ENCODE measurements around the gene CAMTA1.
A peak's percentile ranks its signal among the peaks of the same experiment; 100 is the strongest.

CAMTA1 gene

DNA sequence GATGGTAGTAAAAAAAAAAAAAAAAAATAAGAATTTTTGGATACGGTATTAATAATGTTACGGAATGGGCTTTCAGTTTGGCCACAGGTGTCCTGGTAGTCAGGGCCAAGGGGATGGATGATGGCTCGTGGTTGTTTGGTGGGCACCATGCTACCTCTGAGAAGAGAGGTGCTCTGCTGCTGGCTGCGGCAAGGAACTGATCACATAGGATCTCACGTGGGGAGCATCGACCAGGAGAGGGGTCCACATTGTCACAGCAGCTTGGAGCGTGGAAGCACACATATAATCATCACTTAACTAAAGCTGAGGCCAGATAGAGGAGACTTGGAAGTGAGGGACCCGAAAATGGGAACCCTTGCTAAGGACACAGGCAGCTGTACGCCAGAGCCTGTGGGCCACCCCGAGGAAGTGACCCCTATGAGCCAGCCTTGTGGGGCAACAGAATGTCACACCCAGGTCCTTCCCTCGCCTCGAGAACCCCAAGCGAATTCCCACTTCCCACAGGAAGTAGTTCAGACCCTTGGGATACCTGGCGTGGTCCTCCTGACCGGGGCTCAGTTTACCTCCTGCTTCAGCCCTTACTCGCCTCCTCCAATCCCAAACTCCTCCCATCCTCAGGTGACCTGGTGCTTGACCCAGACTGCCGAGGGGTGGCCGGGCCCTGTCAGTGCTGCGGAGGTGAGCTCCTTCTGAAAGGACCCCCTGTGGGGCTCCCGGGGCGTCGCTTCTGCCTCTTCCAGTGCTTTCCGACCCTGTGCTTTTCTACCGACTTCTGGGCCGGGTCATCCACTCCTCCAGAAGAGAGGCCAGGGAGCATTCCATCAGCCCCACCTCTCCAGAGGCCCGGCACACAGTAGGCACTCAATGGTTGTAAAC, 222.0 kb downstream of the CAMTA1 start:
- DNase-seq (ENCODE audit: low spot score), result no peak

DNA sequence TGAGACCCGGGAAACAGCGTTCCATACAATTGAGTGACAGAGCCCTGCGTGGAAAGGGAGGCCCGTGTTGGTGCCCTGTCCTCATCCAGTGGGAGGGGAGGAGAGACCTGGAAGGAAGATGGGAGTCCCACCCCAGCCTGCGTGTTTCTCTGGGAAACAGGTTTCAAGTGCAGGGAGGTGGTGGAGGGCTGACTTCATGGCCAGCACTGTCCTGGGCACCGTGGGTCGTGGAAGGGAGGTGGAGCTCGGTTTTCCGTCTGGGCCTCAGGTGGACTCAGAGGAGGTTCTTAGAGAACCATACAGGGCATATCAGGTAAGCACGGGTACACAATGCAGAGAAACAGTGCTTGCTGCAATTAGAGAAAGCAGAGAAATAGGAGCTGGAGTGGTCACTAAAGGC, 222.6 kb downstream of the CAMTA1 start:
- DNase-seq (ENCODE audit: low spot score), result no peak

DNA sequence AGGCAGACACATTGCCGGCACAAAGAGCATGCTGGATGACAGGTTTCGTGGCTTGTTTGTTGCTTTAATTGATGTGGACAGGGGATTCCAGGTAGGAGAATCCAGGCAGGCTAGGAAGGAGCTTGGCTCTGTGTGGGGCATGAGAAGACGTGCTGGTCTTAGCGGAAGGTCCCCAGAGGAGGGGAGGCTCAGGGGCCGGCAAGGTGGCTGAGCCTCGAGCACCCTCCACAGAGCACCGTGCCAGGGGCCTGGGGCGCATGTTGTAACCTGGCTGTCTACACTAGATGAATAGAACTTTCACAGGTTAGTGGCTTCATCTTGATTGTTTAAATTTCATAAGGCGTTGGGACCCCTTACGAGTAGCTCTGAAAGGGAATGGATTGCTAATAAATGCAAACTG, 223.1 kb downstream of the CAMTA1 start:
- DNase-seq (ENCODE audit: low spot score), result no peak

DNA sequence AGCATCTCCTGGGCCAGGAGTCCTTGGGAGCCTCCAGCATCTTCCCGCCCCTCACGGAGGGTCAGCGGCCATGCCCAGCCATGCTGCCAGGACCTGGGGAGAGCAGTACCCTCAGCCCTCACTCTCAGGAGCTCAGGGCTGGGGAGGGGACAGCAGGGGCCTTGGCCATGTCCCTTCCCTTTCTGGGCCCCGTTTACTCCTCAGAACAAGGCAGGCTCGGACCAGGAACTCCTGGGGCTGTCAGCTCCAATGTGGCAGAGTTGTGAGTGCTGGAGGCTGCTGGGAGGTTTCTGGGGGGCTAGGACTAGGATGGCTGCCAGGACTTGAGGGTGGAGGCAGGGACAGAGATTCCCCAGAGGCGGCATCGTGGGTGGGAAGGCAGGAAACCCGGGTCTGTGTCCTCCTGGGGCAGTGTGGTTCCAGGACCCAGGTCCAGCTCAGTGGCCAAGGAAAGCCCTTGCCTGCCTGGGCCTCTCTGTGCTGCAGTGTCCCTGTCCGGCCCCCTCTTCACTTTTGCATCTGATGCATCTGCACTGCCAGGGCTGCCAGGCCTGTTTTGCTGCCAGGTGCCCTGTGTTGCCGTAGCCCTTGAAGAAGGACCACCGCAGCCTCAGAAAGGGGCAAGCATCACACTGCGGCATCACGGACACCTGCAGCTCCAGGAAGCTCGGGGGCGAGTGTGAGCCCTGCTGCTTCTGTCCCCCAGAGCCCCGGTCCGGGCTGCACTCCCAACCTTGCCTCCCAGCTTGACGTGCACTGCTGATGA, 223.9 kb downstream of the CAMTA1 start:
- no peak for DNase-seq (ENCODE audit: low spot score)

DNA sequence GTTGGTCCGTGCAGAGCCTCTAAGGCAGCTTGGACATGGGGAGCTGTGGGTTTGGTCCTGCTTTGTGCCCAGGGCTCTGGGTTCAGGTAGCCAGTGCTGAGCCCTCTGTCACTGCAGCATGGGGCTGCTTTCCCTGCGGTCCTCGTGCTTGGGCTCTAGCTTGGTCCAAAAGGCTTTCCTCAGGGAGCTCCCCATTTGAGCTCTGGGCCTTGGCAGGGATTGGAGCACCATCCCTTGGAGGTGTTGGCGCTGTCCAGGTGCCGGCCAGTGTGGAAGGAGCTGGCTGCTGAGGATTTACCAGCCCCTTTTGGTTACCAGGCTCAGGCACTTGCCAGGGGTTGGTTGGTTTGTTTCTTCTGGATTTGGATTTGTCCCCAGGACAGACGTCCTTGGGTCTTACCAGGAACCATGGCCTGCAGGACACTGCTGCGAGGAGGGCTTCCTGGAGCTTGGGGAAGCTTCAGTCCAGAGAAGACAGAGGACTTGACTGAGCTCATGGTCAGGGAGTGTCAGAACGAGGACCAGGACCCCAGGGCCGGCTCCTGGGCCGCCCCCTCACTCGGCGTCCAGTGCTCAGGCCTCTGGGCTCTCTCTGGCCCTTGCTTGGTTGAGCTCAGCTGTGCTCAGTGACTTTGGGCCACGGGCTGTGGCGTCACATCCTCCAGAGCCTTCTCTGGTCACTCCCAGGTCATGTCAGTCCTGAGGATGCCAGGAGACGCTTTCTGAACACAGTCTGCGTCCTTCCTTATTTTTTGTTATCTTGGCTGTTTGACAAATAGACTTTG, 224.7 kb downstream of the CAMTA1 start:
- no peak for DNase-seq (ENCODE audit: low spot score)

DNA sequence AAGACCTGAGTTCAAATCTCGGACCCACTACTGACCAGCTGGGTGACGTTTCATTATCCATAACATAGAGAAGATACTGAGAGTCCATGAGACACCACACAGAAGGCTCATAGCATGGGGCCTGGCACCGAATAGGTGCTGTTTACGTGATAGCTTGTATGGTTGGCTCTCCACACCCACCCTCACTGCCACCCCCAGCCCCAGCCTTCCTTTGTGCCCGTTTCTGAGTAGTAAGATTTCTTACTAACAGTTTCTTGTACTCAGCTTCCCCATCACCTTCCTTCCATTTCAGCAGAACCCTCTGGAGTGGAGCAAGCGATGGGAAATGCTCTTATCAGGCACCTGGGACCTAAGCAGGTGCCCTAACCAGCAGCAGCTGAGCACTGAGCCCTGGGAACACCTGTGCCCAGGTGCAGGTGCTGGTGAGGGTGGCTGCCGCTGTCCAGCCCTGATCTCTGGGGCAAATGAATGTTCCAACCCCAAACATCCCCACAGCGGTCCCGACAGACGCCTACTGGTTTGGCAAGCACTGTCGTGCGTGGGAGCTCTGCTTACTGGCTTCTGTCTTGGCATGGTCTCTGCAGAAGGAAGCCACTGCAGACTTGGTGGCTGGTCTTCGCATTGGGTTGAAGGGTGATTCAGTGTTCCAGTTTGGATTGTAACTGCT, 225.4 kb downstream of the CAMTA1 start:
- DNase-seq (ENCODE audit: low spot score), result no peak

DNA sequence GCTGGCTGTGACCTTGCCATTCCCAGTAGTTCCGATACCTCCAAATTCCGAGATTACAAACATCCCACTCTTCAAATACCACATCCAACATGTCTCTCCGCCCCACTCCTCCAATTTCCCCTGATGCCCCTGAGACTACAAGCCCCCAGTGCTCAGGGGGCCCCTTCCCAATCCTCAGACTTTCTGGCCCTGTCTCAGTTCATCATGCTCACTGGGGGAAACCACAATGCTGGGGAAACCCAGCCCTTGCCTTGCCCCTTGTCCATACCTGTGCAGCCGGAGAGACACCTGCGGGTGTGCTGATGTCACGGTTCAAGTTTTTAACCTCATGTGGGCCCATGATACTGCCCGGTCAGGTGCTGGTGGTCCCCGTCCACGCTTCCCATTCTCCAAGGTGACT, 226.6 kb downstream of the CAMTA1 start:
- no peak for DNase-seq (ENCODE audit: low spot score)

DNA sequence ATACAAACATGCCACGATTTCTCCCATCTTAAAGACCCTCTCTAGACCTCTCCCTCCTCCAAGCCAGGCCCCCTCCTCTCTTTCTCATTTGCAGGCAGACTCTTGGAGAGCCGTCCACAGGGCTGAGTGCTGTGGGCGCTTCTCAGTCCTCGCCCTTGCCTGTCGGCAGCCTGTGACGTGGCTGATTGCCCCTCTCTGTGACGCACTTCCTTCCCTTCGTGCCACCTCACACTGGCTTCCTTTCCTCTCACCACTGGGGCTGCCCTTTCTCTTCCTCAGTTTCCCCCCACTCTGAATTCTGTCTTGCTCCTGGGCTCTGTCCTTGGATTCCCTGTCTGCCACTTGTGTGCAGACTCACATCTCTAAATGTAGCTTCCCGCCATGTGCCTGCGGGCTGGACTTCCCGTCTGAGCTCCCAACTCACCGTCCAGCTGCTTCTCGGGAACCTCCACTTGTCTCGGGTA, 227.2 kb downstream of the CAMTA1 start:
- DNase-seq (ENCODE audit: low spot score), result no peak

DNA sequence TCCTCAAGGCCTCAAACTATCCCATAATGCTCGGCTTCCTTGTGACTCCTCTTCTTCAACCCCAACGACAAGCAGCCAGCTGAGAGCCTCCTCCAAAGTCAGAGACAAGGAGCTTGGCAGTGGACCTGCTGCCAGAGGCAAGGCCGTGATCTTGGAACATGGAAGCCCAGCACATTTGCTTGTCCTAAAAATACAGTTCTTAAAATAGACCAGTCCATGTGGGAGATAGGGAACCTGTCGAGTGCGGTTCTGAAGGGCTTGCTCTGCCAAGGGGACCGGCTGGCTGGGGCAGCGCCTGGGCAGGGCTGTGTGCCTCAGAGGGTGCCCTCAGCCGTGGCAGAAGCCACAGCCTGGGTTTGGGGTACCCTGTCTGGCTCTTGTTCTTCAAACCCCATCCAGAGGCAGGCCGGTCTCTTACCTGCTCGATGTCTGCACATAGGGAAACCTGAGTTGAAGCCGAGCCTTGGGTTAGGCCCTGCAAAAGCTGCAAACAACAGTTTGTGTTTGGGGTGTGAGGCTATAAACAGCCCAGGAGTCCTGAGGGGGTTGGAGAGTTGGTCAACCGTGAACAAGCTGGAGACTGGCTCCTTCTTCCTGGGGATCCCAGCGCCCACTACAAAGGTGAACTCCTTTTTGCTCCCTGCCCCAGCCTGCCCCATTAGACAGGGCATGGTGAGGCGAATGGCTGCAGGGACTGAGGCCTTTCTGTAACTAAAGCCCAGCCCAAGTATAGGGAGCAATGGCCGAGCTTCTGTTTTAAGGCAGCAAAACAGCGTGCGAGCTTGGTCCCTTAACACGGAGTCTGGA, 228.8 kb downstream of the CAMTA1 start:
- DNase-seq (ENCODE audit: low spot score), result peak; percentile 47

DNA sequence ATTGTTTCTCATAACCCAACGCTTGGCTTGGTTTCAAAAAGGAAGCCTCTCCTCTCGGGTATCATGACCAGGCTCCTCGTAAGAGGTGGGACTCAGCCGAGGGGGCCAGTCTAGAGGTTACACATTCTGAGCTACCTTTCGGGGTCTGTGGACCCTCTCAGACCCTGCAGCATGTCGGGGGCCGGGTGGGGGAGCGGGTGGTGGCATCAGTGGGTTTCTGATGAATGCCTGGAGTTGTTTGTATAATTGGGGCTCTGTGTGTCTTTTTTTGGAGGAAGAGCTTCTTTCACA, 229.3 kb downstream of the CAMTA1 start:
- DNase-seq (ENCODE audit: low spot score), result no peak

DNA sequence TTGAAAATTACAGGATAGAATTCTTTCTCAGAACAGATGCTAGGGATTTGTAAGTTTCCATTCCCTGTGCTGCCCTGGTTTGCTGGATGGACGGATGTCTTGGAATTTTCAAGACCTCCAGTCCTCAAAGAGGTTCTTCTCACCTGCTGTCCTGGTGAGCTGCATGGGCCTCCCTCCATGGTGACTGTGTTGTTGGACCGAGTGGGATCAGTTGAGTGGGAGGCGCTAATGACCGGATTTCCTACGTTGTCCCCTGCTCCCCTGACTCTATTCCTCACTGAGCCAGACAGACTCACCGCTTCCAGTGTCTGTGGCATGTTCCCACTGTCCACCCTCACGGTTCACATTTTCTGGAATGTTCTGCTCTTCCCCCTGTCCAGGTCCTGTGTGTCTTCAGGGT, 229.8 kb downstream of the CAMTA1 start:
- DNase-seq (ENCODE audit: low spot score), result no peak

DNA sequence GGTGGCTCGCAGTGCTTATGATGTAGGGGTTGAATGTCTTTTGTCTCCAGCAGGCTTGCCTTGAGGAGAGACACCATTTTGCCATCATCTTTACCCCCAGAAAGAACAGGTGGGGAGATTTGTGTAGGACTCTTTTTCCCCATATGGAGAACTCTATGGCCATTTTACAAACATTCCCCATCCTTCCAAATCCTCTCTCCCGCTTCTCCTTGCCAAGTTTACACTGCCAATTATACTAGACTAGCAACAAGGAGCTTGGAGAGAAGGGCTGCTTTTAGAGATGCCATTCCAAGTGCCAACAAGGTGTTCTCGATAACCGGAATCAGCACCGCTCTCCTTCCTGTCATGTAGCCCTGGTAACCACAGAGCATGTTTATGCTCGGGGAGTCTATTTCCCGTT, 233.1 kb downstream of the CAMTA1 start:
- DNase-seq (ENCODE audit: low spot score), result no peak

DNA sequence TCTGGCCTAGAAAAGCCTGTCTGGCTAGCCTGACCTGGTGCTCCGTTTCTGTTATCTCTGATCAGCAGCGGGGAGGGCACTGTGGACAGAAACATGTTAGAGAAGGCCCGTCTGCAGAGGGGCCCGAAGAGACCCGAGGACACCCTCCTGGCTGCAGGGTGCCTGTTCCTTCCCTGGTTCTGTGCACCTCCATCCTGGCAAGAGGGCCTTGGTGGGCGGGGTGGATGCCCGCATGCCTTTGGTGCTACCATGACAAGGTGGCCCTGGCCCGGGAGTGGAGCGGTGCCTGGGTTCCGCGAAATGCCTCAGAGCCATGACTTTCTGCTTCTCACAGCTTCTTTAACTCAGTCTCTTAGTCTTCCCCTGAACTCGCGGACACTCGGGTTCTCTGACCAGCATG, 233.6 kb downstream of the CAMTA1 start:
- DNase-seq (ENCODE audit: low spot score), result no peak

DNA sequence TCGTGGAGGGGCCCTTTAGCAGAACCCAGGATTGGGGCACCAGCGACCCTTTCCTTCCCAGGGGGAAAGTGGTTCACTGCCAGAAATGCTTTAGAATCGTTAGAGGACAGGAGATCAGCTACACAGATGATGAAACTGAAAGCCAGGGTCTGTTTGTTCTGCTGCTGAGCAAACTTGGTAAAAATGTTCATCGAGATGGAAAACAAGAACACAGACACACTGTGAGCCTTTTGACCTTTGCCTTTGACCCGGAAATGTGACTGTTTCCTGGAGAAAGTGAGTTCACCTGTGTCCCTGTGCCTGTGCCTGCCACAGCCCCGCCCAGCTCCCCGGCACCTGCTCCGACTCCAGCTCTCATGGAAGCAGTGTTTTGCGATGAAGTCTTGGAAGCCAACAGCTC, 234.3 kb downstream of the CAMTA1 start:
- DNase-seq (ENCODE audit: low spot score), result no peak

DNA sequence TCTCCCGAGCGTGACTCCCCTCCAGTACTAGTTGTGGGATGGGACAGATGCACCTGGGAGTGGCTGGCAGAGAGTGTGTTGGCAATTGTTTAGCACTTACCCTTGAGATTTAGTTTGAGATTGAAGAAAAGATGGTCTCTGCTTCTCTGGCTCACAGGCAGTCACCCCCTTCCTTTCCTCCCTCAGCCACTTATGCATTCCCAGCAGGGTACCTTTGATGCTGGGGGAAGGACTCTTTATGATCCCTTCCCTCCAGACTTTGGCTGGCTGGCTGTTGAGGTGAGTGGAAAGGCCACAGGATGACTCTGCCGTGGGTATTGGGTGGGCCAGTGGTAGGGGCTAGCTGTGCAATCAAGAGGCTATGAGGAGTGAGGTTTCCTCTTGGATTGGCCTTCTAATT, 236.8 kb downstream of the CAMTA1 start:
- no peak for DNase-seq (ENCODE audit: low spot score)

DNA sequence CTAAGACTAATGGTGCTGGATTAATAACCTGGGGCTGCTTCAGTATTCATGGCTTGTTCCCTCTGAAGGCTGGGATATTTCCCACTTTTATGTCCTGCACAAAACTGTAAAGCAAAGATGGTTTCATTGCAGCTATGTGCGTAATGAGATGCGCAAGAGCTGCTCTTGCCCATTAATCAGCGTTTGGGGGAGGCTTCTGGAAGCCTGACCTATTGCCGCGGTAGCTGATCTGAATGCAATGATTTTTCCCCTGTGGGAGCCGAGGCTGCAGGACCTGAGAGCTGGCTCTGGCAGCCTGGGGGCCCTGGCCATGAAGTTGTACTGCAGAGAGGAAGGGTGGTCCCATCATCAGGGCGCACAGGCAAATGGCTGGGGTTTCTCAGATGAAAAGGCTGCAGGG, 239.8 kb downstream of the CAMTA1 start:
- no peak for DNase-seq (ENCODE audit: low spot score)

DNA sequence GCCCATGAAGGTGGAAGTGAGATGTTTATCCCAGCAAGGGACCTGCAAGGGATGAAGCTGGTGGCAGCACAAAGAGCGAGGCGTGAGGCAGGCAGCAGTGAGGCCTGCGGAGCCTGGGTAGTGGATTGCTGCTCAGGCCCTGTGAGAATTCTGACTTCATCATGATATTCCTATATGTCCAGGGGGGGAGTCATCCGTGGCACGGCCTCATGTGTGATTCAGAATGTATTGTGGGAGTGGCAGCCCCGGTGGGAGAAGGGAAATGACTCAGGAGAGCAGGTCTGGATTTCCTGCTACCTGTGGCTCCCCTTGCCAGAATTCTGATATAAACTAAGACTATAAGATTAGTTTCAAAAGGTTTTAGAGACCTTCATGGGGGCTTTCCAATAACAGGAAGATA, 240.9 kb downstream of the CAMTA1 start:
- DNase-seq (ENCODE audit: low spot score), result no peak

DNA sequence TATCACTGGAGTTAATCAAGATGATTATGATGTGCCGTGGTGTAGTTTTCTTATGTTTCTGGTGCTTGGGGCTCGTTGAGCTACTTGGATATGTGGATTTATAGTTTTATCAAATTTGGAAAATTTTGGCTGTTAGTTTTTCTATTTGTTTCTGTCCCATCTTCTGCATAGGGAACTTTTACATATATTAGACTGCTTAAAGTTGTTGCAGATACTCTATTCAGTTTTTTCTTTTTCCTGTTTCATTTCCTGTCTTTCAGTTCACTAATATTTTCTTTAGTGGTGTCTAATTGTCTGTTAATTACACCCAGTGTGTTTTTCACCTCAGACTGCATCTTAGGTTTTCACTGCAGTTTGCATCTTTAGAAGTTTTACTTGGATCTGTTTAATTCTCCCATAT, 247.7 kb downstream of the CAMTA1 start:
- no peak for DNase-seq (ENCODE audit: low spot score)

DNA sequence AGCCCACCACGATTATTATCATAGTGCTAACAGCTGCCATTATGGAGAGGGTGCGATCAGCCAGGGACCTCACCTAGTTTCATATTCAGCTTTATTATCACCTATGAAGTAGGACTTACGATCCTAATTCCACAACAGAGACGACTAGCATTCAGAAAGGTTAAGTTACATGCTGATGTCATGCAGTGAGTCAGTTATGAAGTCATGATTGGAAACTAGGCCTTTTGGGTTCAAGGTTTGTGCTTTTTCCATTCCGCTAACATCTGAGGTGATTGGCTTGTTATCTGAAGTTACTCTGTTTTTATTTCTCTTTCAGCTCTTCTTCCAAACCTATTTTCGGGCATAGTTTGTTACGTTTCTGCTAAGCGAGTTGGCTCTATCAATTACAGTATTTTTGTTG, 251.1 kb downstream of the CAMTA1 start:
- DNase-seq (ENCODE audit: low spot score), result no peak

DNA sequence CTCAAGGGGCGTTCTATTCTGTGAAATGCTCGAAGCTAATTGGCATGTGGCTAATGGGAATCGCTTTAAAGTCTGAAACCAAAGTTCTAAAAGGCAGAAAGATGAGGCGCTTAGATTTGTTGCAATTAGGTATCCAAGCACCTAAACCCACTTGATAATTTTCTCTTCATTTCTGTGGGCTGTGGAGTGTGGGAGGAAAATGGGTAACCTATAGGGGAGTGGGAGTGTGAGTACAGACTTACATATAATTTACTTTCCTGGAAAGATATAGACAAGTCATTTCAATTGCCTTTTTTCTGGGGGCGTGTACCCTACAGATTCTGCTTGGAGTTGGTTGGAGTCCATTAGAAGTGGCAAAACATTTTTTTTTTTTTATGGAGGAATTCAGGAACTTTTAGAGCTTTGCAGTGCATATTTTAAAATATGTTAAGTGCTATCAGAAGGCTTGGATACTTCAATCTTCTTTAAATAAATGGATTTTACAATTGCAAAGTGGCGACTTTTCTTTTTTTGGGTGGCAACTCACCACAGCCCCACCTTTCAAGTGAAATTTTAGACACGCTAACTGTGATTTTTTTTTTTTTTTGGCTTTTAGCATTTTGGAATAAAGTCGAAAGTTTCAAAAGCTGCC, 254.5 kb downstream of the CAMTA1 start:
- DNase-seq (ENCODE audit: low spot score), result no peak

Measured in pons (tissue), 1 donor.